Suprapubic skin (tissue), 4 donors: ENCODE data around the gene NSDHL. TPM values are rescaled to one million over a fixed set of nuclear protein-coding genes. Genes with fewer than 3 reads are reported as not detected.
"Not testable (repeated sequence)": the region's sequence is repeated elsewhere in the genome, so short reads cannot be mapped to it uniquely, and the experiment has no call there.

ENCODE experiments used
- DNase-seq, 2 donors: peaks; one replicate each; pipeline ENCODE4 v3.0.0-alpha.2; 2019; ENCODE audit warnings: low spot score in 2 of 2
- H3K27ac ChIP-seq: fragments of 200-600 bp; sonication (generic); one replicate; pipeline ENCODE4 v1.5.1; 2019
- H3K27me3 ChIP-seq: fragments of 200-600 bp; sonication (generic); one replicate; pipeline ENCODE4 v1.5.1; 2019
- H3K36me3 ChIP-seq: fragments of 200-600 bp; sonication (generic); one replicate; pipeline ENCODE4 v1.5.1; 2019
- H3K4me1 ChIP-seq: fragments of 200-600 bp; sonication (generic); one replicate; pipeline ENCODE4 v1.5.1; 2019
- H3K4me3 ChIP-seq: fragments of 200-600 bp; sonication (generic); one replicate; pipeline ENCODE4 v1.5.1; 2019; ENCODE audit warnings: mild to moderate bottlenecking
- H3K9me3 ChIP-seq: fragments of 200-600 bp; sonication (generic); one replicate; pipeline ENCODE4 v1.5.1; 2019
- CTCF ChIP-seq, 2 donors: fragments of 200-600 bp in 1 of 2; fragments of 450-650 bp in 1 of 2; sonication (generic) in 1 of 2; IDR thresholded peaks; one replicate each; pipeline ENCODE4 v1.5.1; 2016 to 2019; ENCODE audit warnings: antibody characterized with exemption in 2 of 2, mild to moderate bottlenecking in 1 of 2, moderate library complexity in 1 of 2
- EP300 ChIP-seq: sonication (generic); formaldehyde crosslinking; IDR thresholded peaks from one replicate; pipeline ENCODE4 v1.6.1; 2017; ENCODE audit warnings: antibody characterized with exemption
- POLR2A ChIP-seq, 2 donors: fragments of 450-650 bp; IDR thresholded peaks; one replicate each; pipeline ENCODE4 v1.6.1; 2017; ENCODE audit warnings: antibody characterized with exemption in 2 of 2, mild to moderate bottlenecking in 2 of 2, moderate library complexity in 2 of 2
- POLR2AphosphoS5 ChIP-seq, 3 donors: sonication (generic); formaldehyde crosslinking; IDR thresholded peaks; one replicate each; pipeline ENCODE4 v1.6.1; 2017; ENCODE audit warnings: antibody characterized with exemption in 3 of 3
- WGBS: methylation state at CpG from one replicate; pipeline ENCODE4 v1.1.5; 2018; 5-methylcytosine and 5-hydroxymethylcytosine counted together
- total RNA-seq, 4 donors: library from RNA; depleted of rRNA; stranded (reverse); fragments of >200 nt; gene quantifications; one replicate each; pipeline ENCODE4 v1.1.0, GENCODE V29; 2016

The NSDHL gene
- total RNA-seq: 10 to 100 TPM; 11.8 to 34.1 (median 22.4) TPM

- Histone ChIP-seq H3K36me3 (peaks cover 3% of the 10 kb centered on the region), H3K4me3 (peak within 1 kb of the TSS; percentile 64), H3K4me1 (peaks cover 21% of the 10 kb centered on the region), H3K9me3 (no peaks in the 10 kb centered on the region), H3K27ac (peak within 1 kb of the TSS; percentile 60), H3K27me3 (no peaks in the 10 kb centered on the region)
- WGBS: 51% methylated on average over 60 of the region's 71 CpGs
- TF ChIP-seq CTCF (IDR thresholded peaks at IDR 0.05) (no peak), POLR2AphosphoS5 (IDR thresholded peaks at IDR 0.05) (peak in 1 of 3 donors; percentile 68), POLR2A (IDR thresholded peaks at IDR 0.05) (peak in 1 of 2 donors; percentile 2)
- peak; percentile 96 to 97 for DNase-seq
Measured at GRCh38 chrX:152830312-152831305, at the start of gene NSDHL, which contains the start of gene CETN2. NSDHL (plus strand) TSS chrX:152831063; CDS start chrX:152846325, 15,262 bp downstream. CETN2 (minus strand) TSS chrX:152830757; CDS start chrX:152830710, 47 bp downstream.

GRCh38 chrX:152787062-152787461 lies 43.8 kb upstream of the NSDHL start:
- not testable (repeated sequence) for H3K36me3 ChIP-seq, H3K27ac ChIP-seq, H3K27me3 ChIP-seq, DNase-seq, H3K4me3 ChIP-seq, H3K9me3 ChIP-seq, H3K4me1 ChIP-seq
- no CpG with 5 or more reads among the region's 3 CpGs for WGBS

- TF ChIP-seq EP300 (no peak), POLR2AphosphoS5 (IDR thresholded peaks at IDR 0.05) (no peak), POLR2A (IDR thresholded peaks at IDR 0.05) (no peak), CTCF (IDR thresholded peaks at IDR 0.05) (no peak)
- H3K9me3 ChIP-seq: no peaks in the 10 kb centered on the region
- no peak for DNase-seq
- H3K27ac ChIP-seq: no peak overlapping the region
- H3K36me3 ChIP-seq: no peaks in the 10 kb centered on the region
- H3K4me1 ChIP-seq: no peaks in the 10 kb centered on the region
- H3K27me3 ChIP-seq: no peaks in the 10 kb centered on the region
- no peak overlapping the region for H3K4me3 ChIP-seq
- 73% methylated on average over 1 of the region's 1 CpG for WGBS
Measured at GRCh38 chrX:152798945-152799344, 31.9 kb upstream of the NSDHL start.

- no peaks in the 10 kb centered on the region for H3K27me3 ChIP-seq
- WGBS: 74% methylated on average over 4 of the region's 4 CpGs
Measured at GRCh38 chrX:152806035-152806434, 24.8 kb upstream of the NSDHL start.

GRCh38 chrX:152810403-152810802 lies 20.5 kb upstream of the NSDHL start:
- no peaks in the 10 kb centered on the region for H3K36me3 ChIP-seq
- no peaks in the 10 kb centered on the region for H3K4me1 ChIP-seq
- H3K9me3 ChIP-seq: no peaks in the 10 kb centered on the region
- no peak overlapping the region for H3K4me3 ChIP-seq
- TF ChIP-seq POLR2AphosphoS5 (IDR thresholded peaks at IDR 0.05) (no peak), CTCF (IDR thresholded peaks at IDR 0.05) (no peak), EP300 (no peak), POLR2A (IDR thresholded peaks at IDR 0.05) (no peak)
- no peak overlapping the region for H3K27ac ChIP-seq
- no peak for DNase-seq
- 47% methylated on average over 4 of the region's 4 CpGs for WGBS
- H3K27me3 ChIP-seq: no peaks in the 10 kb centered on the region

More at GRCh38 chrX:152806035-152806434, 24.8 kb upstream of the NSDHL start:
- Histone ChIP-seq H3K36me3 (no peaks in the 10 kb centered on the region), H3K4me1 (no peaks in the 10 kb centered on the region), H3K27ac (no peak overlapping the region), H3K4me3 (no peak overlapping the region), H3K9me3 (no peaks in the 10 kb centered on the region)
- no peak for TF ChIP-seq CTCF (IDR thresholded peaks at IDR 0.05)
- no peak for TF ChIP-seq EP300
- TF ChIP-seq POLR2AphosphoS5 (IDR thresholded peaks at IDR 0.05): no peak
- TF ChIP-seq POLR2A (IDR thresholded peaks at IDR 0.05): no peak
- DNase-seq: no peak
